Measurements from ENCODE around the gene WASF2. TPM values are rescaled to one million over a fixed set of nuclear protein-coding genes. Genes with fewer than 3 reads are reported as not detected.

Gene WASF2
- total RNA-seq, 6 experiments from 2014 or later: 18.4 to 38.1 (median 26.5) TPM

GRCh38 chr1:27483659-27484058 lies 6.3 kb downstream of the WASF2 start:
- TF ChIP-seq CTCF (IDR thresholded peaks at IDR 0.05): no peak
- no peak for TF ChIP-seq POLR2A (IDR thresholded peaks at IDR 0.05)
- Histone ChIP-seq H3K4me3 (no peak overlapping the region), H3K4me1 (peaks cover 0 to 10% (median 2%) of the 10 kb centered on the region in 4 donors), H3K27me3 (no peaks in the 10 kb centered on the region), H3K27ac (no peak overlapping the region), H3K36me3 (no peaks in the 10 kb centered on the region), H3K9me3 (no peaks in the 10 kb centered on the region)
- intact Hi-C loops (cut with DNase I): no loop called here
- ATAC-seq (no peak), DNase-seq (peak in 1 of 3 donors; percentile 22)
- WGBS (ENCODE audit: insufficient coverage, low coverage, low lambda C conversion rate, missing lambda C conversion rate): 100% methylated on average over 2 of the region's 2 CpGs

- ATAC-seq (no peak), DNase-seq (no peak)
- WGBS (ENCODE audit: insufficient coverage, low coverage, low lambda C conversion rate, missing lambda C conversion rate): 73% methylated on average over 2 of the region's 2 CpGs
- H3K4me3 ChIP-seq: no peak overlapping the region
- TF ChIP-seq POLR2A (IDR thresholded peaks at IDR 0.05): no peak
- TF ChIP-seq CTCF (IDR thresholded peaks at IDR 0.05): no peak
- no peak overlapping the region for H3K27ac ChIP-seq
- no peaks in the 10 kb centered on the region for H3K27me3 ChIP-seq
- intact Hi-C loops (cut with DNase I): no loop called here
- no peaks in the 10 kb centered on the region for H3K9me3 ChIP-seq
- H3K36me3 ChIP-seq: no peaks in the 10 kb centered on the region
- H3K4me1 ChIP-seq: no peaks in the 10 kb centered on the region
Measured at GRCh38 chr1:27481994-27482620, 7.9 kb downstream of the WASF2 start.

- intact Hi-C loops (cut with DNase I): no loop called here
- Histone ChIP-seq H3K4me1 (no peaks in the 10 kb centered on the region), H3K9me3 (no peaks in the 10 kb centered on the region), H3K27ac (no peak overlapping the region), H3K36me3 (no peaks in the 10 kb centered on the region), H3K27me3 (no peaks in the 10 kb centered on the region), H3K4me3 (no peak overlapping the region)
- 69% methylated on average over 1 of the region's 4 CpGs for WGBS (ENCODE audit: insufficient coverage, low coverage, low lambda C conversion rate, missing lambda C conversion rate)
- DNase-seq (no peak), ATAC-seq (no peak)
- TF ChIP-seq CTCF (IDR thresholded peaks at IDR 0.05) (no peak), POLR2A (IDR thresholded peaks at IDR 0.05) (no peak)
Measured at GRCh38 chr1:27478098-27478497, 11.9 kb downstream of the WASF2 start.

GRCh38 chr1:27476237-27476636 lies 13.7 kb downstream of the WASF2 start:
- Histone ChIP-seq H3K36me3 (no peaks in the 10 kb centered on the region), H3K4me1 (no peaks in the 10 kb centered on the region), H3K4me3 (no peak overlapping the region), H3K27ac (no peak overlapping the region), H3K27me3 (no peaks in the 10 kb centered on the region), H3K9me3 (no peaks in the 10 kb centered on the region)
- DNase-seq (peak in 1 of 3 donors; percentile 23), ATAC-seq (no peak)
- TF ChIP-seq CTCF (IDR thresholded peaks at IDR 0.05): no peak
- no peak for TF ChIP-seq POLR2A (IDR thresholded peaks at IDR 0.05)
- WGBS (ENCODE audit: insufficient coverage, low coverage, low lambda C conversion rate, missing lambda C conversion rate): 80% methylated on average over 1 of the region's 2 CpGs
- intact Hi-C loops (cut with DNase I): no loop called here

Data from right lobe of liver (tissue), 6 donors.